Astrocyte (in vitro differentiated cells and primary cell): ENCODE measurements around the gene SLC43A1. TPM values are rescaled to one million over a fixed set of nuclear protein-coding genes. Genes with fewer than 3 reads are reported as not detected.

Experiments used
- DNase-seq: peaks from one replicate; pipeline ENCODE4 v3.0.0-alpha.2; 2010; ENCODE audit warnings: low read depth
- FAIRE-seq: peaks from 2 replicates; lab custom pipeline; 2011; peaks lifted over from hg19 to GRCh38; lab: Jason Lieb, UNC
- H2AFZ ChIP-seq: 2 replicates; pipeline ENCODE4 v1.6.0; 2012; ENCODE audit warnings: low read depth, low read length, inconsistent platforms
- H3K27ac ChIP-seq: 2 replicates; pipeline ENCODE4 v1.5.1; 2011; ENCODE audit warnings: low read depth, low read length, inconsistent platforms
- H3K27me3 ChIP-seq: 2 replicates; pipeline ENCODE4 v1.6.0; 2011; ENCODE audit warnings: low read length, inconsistent platforms; ENCODE audit not compliant: insufficient read depth
- H3K36me3 ChIP-seq: 2 replicates; pipeline ENCODE4 v1.5.1; 2011; ENCODE audit warnings: low read length, inconsistent platforms; ENCODE audit not compliant: insufficient read depth
- H3K4me1 ChIP-seq: 2 replicates; pipeline ENCODE4 v1.5.1; 2011; ENCODE audit warnings: low read length, inconsistent platforms; ENCODE audit not compliant: insufficient read depth
- H3K4me2 ChIP-seq: 2 replicates; pipeline ENCODE4 v1.6.0; 2012; ENCODE audit warnings: low read length, inconsistent platforms
- H3K4me3 ChIP-seq: 2 replicates; pipeline ENCODE4 v1.5.1; 2011; ENCODE audit warnings: low read depth, mild to moderate bottlenecking, low read length, inconsistent platforms; ENCODE audit not compliant: insufficient read depth
- H3K79me2 ChIP-seq: 2 replicates; pipeline ENCODE4 v1.6.0; 2012; ENCODE audit warnings: mild to moderate bottlenecking, low read length, inconsistent platforms; ENCODE audit not compliant: insufficient read depth
- H3K9ac ChIP-seq: 2 replicates; pipeline ENCODE4 v1.6.0; 2012; ENCODE audit warnings: mild to moderate bottlenecking, low read length, inconsistent platforms
- H3K9me3 ChIP-seq: 2 replicates; pipeline ENCODE4 v1.5.1; 2012; ENCODE audit warnings: low read depth, mild to moderate bottlenecking, low read length, inconsistent platforms; ENCODE audit not compliant: insufficient read depth
- H4K20me1 ChIP-seq: 2 replicates; pipeline ENCODE4 v1.6.0; 2012; ENCODE audit warnings: low read length, inconsistent platforms; ENCODE audit not compliant: insufficient read depth
- H3K27ac Mint-ChIP-seq: one replicate; pipeline ENCODE4 v1.8.0; 2021; ENCODE audit warnings: mild to moderate bottlenecking, mixed read lengths; ENCODE audit not compliant: unreplicated experiment
- H3K27me3 Mint-ChIP-seq: one replicate; pipeline ENCODE4 v1.8.0; 2021; ENCODE audit warnings: low read depth, mixed read lengths; ENCODE audit not compliant: unreplicated experiment
- H3K36me3 Mint-ChIP-seq: one replicate; pipeline ENCODE4 v1.8.0; 2021; ENCODE audit warnings: low read depth, mixed read lengths; ENCODE audit not compliant: unreplicated experiment
- H3K4me1 Mint-ChIP-seq: one replicate; pipeline ENCODE4 v1.8.0; 2021; ENCODE audit warnings: low read depth, mixed read lengths; ENCODE audit not compliant: unreplicated experiment
- H3K4me3 Mint-ChIP-seq: one replicate; pipeline ENCODE4 v1.8.0; 2021; ENCODE audit warnings: mild to moderate bottlenecking, moderate library complexity, mixed read lengths; ENCODE audit not compliant: unreplicated experiment
- H3K9me3 Mint-ChIP-seq: one replicate; pipeline ENCODE4 v1.8.0; 2021; ENCODE audit warnings: mild to moderate bottlenecking, mixed read lengths; ENCODE audit not compliant: unreplicated experiment
- CTCF ChIP-seq: IDR thresholded peaks from 2 replicates; pipeline ENCODE4 v1.5.1; 2011; ENCODE audit warnings: low read depth, mild to moderate bottlenecking, inconsistent platforms, low read length, moderate library complexity; ENCODE audit not compliant: insufficient read depth
- EZH2 ChIP-seq: IDR thresholded peaks from 2 replicates; pipeline ENCODE4 v1.6.1; 2012; ENCODE audit warnings: mild to moderate bottlenecking, low read length, inconsistent platforms; ENCODE audit not compliant: insufficient read depth
- total RNA-seq: library from RNA; stranded (reverse); gene quantifications from 2 replicates; pipeline ENCODE4 v1.2.1, GENCODE V29; 2021

SLC43A1 gene
- total RNA-seq, 1 donor from 2014 or later, result 3.5 TPM

DNA sequence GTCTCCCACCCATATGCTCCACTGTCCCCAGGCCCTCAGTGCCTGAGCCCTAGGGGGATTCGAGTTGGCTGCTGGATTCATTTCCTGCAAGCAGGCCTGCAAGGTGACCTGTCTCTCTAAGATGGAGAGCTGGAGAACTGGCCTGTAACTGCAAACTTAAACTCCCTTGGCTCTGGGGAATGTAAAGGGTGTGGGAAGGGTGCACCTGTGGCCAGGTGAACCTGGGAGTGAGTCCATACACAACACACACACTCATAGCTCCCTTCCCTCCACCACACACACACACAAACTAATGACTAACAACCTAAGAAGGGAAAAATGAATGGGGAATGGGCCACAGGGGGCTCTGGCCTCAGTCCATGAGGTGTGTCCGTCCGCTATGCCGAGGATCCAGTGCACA, 36.4 kb upstream of the SLC43A1 start:
- Histone ChIP-seq H3K4me3 (no peak overlapping the region), H2AFZ (no peak overlapping the region), H4K20me1 (no peaks in the 10 kb centered on the region), H3K79me2 (no peaks in the 10 kb centered on the region), H3K36me3 (no peaks in the 10 kb centered on the region), H3K4me1 (no peaks in the 10 kb centered on the region), H3K4me2 (no peak overlapping the region), H3K9me3 (no peaks in the 10 kb centered on the region), H3K9ac (no peak overlapping the region), H3K27me3 (no peaks in the 10 kb centered on the region), H3K27ac (no peak overlapping the region)
- H3K27ac Mint-ChIP-seq, result no peak overlapping the region
- peaks cover 4% of the 10 kb centered on the region for H3K4me1 Mint-ChIP-seq
- no peak for DNase-seq
- H3K36me3 Mint-ChIP-seq, result peaks cover 49% of the 10 kb centered on the region
- H3K9me3 Mint-ChIP-seq, result no peaks in the 10 kb centered on the region
- H3K27me3 Mint-ChIP-seq, result no peaks in the 10 kb centered on the region
- no peak overlapping the region for H3K4me3 Mint-ChIP-seq
- TF ChIP-seq CTCF (no peak), EZH2 (no peak)
- no peak for FAIRE-seq

DNA sequence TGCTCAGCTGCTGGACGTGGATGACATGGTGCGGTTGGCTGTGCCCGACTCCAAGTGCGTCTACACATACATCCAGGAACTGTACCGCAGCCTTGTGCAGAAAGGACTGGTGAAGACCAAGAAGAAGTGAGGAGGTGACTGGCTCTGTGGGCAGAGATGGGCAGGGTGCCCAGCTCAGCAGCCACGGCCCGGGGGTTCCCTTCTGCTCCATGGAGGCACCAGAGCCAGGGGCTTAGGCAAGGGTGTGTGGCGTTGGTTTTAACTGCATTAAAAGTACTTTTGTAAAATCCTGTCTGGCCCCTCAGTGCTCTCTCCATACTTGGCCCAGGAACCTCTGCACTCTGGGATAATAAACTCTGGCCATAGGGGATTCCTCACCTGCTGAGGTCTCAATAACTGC, 34.5 kb upstream of the SLC43A1 start:
- DNase-seq, result no peak
- no peak overlapping the region for H3K4me2 ChIP-seq
- no peak overlapping the region for H3K27ac Mint-ChIP-seq
- H2AFZ ChIP-seq, result no peak overlapping the region
- no peaks in the 10 kb centered on the region for H3K27me3 ChIP-seq
- no peaks in the 10 kb centered on the region for H3K4me1 ChIP-seq
- H3K9ac ChIP-seq, result no peak overlapping the region
- H3K27ac ChIP-seq, result no peak overlapping the region
- H3K27me3 Mint-ChIP-seq, result no peaks in the 10 kb centered on the region
- H3K4me3 Mint-ChIP-seq, result no peak overlapping the region
- no peaks in the 10 kb centered on the region for H3K9me3 Mint-ChIP-seq
- FAIRE-seq, result no peak
- TF ChIP-seq EZH2 (no peak), CTCF (no peak)
- no peaks in the 10 kb centered on the region for H3K79me2 ChIP-seq
- no peak overlapping the region for H3K4me3 ChIP-seq
- H4K20me1 ChIP-seq, result no peaks in the 10 kb centered on the region
- peaks cover 4% of the 10 kb centered on the region for H3K4me1 Mint-ChIP-seq
- peaks cover 39% of the 10 kb centered on the region for H3K36me3 Mint-ChIP-seq
- no peaks in the 10 kb centered on the region for H3K9me3 ChIP-seq
- H3K36me3 ChIP-seq, result no peaks in the 10 kb centered on the region

DNA sequence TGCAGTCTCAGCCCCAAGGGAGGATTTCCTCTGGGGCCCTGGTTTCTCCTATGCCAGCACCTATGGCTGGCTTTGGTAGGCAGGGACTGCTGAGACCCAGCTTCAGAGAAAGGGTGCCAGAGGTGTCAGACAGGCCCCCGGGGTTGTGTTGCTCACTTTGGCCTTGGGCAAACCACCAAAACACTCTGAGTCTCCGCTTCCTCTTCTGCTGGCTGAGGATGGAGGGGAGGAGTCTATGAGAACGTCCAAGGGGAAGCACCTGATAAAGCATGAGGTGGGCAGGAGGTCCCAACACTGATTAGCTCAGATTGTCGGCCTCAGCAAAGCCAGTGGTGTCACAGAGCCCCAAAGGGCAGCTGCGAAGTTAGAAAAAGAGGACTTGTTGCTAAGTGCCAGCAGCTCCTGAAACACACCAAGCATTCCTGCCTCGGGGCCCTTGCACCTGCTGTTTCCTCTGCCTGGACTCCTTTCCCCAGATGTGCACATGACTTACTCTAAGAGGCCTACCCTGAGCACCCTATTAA, 32.4 kb upstream of the SLC43A1 start:
- TF ChIP-seq EZH2 (no peak), CTCF (no peak)
- Histone ChIP-seq H3K4me1 (no peaks in the 10 kb centered on the region), H3K27ac (no peak overlapping the region), H3K36me3 (no peaks in the 10 kb centered on the region), H3K4me2 (no peak overlapping the region), H4K20me1 (no peaks in the 10 kb centered on the region), H3K9me3 (no peaks in the 10 kb centered on the region), H3K9ac (no peak overlapping the region), H2AFZ (no peak overlapping the region), H3K27me3 (no peaks in the 10 kb centered on the region), H3K4me3 (no peak overlapping the region), H3K79me2 (no peaks in the 10 kb centered on the region)
- FAIRE-seq (no peak), DNase-seq (no peak)
- Mint-ChIP-seq H3K9me3 (no peaks in the 10 kb centered on the region), H3K4me3 (no peak overlapping the region), H3K4me1 (peaks cover 4% of the 10 kb centered on the region), H3K36me3 (peaks cover 28% of the 10 kb centered on the region), H3K27me3 (peaks cover 5% of the 10 kb centered on the region), H3K27ac (no peak overlapping the region)
